ENCODE data around the gene IER5. TPM values are rescaled to one million over a fixed set of nuclear protein-coding genes. Genes with fewer than 3 reads are reported as not detected.

Gene IER5
- total RNA-seq, 1 donor from 2014 or later = 9.9 TPM

DNA sequence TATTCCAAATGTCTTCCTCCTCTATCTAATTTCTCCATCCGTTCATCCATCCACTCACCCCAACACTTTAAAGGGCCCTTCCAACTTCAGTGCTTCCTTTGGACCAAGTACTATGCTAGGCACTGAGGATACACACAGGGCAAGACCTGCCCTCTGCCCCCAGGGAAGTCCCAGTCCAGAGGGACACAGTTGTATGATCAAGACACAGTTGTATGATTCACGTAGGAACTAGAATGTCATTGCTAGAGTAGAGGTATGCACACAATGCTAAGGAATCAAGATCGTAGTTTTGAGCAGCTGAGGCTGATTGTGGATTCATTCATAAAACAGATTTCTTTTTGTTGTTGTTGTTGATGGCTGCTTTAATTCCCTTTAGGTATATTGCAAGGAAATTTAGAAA, 11.6 kb upstream of the IER5 start:
- no peak for DNase-seq (ENCODE audit: low spot score)

DNA sequence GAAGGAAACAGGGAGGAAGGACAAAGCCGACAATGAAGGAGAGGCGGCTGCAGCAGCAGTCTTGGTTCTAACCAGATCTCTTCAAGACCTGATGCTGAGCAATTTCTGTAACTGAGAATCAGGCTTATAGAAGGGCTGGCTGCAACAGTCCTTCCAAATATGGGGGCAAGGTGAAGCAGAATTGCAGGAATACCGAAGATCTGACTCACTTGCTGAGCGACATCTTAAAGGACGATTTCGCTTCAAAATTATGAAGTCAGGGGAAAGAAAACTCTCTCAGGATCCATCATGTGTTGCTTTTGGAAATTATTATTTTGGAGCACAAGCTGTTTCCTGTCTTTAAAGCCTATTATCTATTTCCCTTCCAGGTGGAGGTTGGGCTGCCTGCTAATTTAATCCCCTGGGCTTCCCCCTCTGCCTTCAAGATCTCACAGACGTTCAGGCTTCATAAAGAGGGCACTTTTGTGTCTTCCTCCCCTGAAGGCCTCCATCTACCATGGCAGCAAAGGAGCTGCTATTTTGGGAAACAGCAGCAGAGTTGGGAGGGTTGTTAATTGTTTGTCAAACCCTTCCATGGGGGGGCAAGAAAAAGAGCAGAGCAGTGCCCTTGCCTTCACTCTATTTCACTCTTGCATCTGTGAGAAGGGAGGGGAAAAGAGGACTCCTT, 10.8 kb upstream of the IER5 start:
- DNase-seq (ENCODE audit: low spot score) = no peak

DNA sequence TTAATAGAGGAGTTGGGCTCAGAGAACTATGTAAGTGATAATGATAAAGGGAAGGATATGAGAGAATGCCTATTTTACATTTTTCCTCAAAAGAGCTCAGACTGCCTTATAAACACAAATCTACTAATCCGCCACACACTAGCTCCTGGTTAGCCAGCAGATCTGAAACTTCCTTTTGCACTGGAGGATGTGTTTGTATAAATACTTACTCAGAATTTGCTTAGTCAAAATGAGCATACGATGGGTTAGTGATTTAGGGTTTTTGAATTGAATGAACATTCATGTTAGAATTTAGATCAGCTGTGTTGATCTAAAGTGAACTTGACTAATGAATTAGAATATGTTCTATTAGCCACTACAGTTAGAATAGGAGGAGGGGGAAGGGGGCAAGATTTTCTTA, 9.1 kb upstream of the IER5 start:
- no peak for DNase-seq (ENCODE audit: low spot score)

DNA sequence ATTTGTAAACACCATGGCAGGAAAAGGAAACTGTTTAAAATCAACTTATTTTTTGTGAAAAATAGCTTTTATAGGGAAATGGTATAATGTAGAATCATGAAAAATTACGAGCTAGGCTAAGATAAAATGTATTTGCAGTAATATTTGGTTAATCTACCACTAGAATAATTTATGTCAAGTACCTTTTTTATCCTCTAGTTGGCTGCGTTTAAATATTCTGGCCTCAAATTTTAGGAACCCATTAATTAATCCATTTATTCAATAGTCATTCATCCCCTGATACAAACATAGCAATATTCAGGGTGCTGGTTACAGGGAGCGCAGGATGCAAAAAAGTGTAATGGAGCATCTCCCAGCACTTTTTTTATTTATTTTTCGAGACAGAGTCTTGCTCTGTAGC, 8.6 kb upstream of the IER5 start:
- DNase-seq (ENCODE audit: low spot score) = no peak

DNA sequence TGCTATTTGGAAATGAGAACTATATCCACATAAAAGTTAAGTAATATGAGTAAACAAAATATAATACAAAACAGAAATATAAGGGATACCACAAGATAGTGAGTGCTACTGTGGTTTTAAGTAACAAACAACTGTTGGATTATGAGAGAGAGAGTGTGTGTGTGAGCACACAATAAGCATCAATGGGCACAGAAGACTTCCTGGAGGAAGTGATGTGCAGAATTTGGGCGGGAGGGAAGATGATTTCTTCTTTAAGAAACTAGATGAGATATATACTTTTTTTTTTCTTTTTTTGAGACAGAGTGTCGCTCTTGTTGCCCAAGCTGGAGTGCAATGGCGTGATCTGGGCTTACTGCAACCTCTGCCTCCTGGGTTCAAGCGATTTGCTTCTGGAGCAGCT, 7.9 kb upstream of the IER5 start:
- DNase-seq (ENCODE audit: low spot score) = no peak

DNA sequence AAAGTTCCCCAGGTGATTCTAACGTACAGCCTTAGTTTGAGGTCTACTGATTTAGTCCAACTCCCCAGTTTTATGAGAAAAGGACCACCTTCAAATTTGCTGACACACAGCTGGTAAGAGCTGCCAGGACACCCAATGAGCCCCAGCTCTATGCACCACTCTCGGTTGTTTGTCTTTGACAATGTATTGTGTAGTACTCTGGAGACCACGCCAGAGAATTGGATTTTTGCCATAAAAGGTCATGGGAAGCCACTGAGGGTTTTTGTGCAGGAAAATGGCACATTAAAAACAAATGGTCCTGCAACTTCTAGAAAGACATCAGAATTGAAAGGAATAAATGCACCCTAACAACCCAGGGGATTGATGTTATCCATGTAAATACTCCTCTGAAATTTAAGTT, 7.1 kb upstream of the IER5 start:
- DNase-seq (ENCODE audit: low spot score) = no peak

DNA sequence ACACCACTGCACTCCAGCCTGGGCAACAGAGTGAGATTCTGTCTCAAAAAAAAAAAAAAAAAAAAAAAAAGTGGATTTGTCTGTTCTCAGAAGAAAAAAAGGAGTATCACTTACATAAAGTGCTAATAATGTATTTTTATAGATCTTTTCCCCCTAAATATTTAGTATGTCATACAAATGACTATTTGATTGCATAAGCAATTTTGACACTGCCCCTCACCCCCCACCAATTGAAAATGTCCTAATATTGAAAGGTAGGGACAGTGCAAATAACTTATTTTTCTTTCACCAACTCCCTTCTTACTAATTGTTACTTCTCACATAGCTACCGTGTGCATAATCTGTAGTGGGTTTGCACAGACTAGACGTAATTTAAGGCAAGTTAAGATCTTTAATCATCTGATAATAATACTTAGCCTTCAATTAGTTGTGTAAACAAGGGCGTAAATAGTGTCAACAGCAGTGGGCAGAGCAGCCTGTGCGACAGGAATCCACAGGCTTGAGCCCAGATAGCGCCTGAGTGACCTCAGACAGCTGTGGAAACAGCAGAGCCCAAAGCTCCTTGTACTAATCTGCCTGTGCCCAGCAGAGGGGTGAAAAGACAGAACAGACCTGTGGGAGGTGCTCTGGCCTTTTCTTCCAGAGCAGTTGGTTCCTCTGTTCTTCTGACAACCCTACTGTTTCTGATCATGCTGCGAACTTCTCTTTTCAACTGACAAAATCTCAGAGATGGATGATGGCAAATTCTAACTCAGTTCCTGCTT, 4.5 kb upstream of the IER5 start:
- no peak for DNase-seq (ENCODE audit: low spot score)

DNA sequence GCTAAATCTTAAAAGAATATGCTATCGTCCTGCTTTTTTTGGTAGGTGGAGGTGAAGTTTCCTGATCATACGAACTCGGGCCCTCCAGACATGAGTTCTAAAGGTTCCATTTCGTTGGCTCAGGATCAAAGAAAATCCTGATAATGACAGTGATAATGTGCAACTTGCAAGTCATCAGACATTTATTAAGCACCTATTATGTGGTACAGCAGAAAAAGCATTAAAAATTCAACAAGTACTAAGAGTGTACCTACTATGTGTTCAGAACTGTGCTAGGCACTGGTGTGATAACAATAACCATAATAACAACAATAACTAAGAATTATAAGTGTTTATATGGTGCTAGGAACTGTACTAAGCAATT, 3.9 kb upstream of the IER5 start:
- no peak for DNase-seq (ENCODE audit: low spot score)

DNA sequence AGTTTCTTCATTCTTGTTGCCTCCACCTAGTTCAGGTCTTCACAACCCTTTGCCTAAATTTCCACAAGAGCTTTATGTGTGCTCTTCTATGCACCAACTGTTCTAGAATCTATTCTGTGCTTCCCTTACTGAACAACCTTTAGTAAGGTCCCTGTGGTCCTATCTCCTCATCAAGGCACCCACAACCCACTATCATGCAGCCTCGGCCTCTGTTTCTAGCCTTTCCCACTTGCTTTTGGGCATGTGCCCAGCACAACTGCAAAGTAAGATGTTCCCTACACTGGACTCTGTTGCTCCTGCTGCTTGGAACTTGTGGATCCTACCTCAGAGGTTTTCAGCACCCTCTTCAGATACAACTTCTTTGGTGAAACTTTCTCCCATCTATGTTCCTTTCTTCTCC, 2.4 kb upstream of the IER5 start:
- DNase-seq (ENCODE audit: low spot score) = no peak

DNA sequence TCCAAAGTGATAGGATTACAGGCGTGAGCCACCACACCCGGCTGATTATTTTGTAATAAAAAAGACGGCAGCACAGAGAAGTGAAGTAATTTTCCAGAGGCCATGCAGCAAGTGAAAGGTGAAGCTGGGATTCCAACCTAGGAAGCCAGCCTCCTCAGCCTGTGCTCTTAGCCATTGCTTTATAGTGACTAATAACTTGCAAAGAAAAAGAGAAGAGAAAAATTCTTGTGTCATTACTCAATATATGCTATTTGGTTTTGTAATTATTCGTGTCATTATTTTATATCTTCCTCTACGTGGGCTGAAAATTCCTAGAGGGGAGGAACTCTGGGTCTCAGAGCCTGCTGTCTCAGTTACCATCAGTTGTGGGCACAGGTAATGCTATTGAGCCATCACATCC, 1.6 kb upstream of the IER5 start:
- DNase-seq (ENCODE audit: low spot score) = no peak

DNA sequence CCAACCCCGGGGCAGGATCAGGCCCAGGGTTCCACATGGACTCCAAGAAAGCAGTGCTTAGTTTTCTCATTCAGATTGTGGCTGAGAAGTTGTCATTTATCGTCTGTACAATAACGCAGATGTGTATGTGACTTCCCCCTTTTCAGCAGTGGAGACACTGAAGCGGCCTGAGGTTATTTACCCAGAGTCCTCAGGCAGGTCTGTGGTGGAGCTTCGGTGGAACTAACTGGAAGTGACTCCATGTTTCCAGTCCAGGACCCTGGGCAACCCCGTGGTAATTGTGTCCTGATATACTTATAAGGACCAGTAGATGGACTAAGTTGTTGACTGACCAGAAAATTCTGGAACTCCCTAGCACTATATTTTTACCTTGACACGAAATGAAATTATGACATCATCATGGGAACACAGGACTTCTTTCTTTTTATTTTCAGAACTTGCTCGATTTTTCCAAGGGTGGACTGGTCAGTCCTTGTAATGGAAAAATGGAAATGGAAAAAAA, 1.0 kb upstream of the IER5 start:
- no peak for DNase-seq (ENCODE audit: low spot score)

DNA sequence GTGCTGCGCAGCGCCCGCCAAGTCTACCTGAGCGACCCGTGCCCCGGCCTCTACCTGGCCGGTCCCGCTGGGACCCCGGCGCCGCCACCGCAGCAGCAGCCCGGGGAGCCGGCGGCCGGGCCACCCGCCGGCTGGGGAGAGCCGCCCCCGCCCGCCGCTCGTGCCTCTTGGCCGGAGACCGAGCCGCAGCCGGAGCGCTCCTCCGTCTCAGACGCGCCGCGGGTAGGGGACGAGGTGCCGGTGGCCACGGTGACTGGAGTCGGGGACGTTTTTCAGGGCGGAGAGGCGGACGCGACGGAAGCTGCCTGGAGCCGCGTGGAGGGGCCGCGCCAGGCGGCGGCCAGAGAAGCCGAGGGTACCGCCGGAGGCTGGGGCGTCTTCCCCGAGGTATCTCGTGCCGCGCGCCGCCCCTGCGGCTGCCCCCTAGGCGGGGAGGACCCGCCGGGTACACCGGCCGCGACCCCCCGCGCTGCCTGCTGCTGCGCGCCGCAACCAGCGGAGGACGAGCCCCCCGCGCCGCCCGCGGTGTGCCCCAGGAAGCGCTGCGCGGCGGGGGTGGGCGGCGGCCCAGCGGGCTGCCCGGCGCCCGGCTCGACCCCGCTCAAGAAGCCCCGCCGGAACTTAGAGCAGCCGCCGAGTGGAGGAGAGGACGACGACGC, 646 bp downstream of the IER5 start:
- DNase-seq (ENCODE audit: low spot score) = no peak

DNA sequence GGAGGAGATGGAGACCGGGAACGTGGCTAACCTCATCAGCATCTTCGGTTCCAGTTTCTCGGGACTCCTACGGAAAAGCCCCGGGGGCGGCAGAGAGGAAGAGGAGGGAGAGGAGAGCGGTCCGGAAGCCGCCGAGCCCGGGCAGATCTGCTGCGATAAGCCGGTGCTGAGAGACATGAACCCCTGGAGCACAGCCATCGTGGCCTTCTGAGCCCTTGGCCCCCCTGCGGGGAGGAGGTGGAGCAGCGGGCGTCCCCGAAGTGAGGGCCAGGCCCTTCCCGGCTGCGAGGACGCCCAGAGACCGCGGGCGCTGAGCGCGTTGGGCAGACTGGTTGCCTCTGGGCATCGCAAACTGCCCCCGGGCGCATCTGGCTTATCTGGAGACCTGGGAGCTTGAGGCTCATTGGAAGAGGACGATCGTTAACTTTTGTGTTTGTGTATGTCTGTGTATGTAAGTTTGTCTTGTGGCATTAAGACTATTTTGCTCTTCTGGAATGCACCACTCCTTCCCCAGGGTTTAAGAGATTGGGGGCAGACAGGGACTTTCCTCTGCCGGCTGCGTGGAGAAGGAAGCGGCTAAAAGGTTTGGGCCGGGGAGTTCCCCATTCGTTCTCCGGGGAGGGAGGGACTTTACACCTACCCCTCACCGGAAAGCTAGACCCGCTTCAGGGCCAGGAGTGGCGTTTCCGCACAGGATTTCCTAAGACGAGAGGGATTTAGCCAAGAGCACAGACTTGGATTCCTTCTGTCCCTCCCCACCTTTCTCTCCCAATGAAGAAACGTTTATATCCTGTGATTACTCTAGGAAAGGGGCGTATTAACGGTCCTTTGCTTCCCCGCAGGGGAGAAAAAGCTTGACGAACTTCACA, 1.4 kb downstream of the IER5 start:
- peak; percentile 92 for DNase-seq (ENCODE audit: low spot score)

DNA sequence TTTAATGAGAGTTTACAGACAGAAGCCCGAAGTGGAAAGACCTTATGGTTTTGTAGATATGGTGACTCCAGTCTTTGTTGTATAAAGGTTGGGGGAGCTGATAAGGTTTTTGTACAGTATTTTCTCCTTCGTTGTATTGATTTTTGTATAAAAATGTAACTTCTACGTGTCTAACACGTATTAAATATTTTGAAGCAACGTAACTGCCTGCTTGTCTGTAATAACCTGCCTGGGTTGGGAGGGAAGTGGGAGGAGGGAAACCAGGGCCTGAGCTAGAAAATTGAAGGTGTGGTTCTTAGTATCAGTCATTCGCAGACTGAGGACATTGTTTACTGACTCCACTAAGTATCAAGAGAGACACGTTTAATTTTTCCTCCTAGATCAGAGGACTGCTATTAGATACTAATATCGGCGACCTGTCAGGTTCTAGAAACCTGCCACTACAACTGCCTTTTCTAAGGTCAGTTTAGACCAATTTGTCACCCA, 2.2 kb downstream of the IER5 start:
- no peak for DNase-seq (ENCODE audit: low spot score)

DNA sequence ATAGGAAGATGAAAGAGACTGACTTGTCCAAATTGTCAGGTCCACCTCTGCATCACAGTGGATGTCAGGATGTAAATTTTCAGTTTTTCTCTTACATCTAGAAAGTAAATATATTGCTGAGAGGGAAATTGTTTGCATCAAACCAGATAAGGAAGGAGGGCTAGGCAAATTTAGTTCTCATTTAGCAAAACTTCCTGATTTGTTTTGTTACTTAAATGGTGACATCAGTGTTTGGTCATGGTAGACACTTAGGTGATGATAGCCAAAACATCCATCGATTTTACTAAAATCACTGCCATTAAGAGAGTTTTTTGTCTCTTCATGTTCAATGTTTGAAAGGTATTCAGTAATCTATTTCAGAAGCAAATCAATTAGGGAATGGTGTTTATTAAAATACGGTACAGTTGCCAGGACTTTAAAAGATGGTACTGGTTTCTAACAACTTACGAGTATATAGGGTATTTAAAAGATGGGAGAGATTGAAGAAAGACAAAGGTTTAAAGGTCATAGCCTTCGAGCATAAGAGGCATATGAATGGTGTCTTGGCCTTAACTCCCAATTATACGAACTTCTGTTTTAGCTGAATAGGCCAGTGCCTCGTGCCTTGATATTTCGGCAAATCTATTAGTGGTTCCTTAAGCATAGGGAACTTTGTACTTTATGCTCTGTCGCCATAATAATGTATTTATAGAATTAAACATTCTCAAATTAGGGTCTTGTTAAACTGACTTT, 3.0 kb downstream of the IER5 start:
- DNase-seq (ENCODE audit: low spot score) = no peak

DNA sequence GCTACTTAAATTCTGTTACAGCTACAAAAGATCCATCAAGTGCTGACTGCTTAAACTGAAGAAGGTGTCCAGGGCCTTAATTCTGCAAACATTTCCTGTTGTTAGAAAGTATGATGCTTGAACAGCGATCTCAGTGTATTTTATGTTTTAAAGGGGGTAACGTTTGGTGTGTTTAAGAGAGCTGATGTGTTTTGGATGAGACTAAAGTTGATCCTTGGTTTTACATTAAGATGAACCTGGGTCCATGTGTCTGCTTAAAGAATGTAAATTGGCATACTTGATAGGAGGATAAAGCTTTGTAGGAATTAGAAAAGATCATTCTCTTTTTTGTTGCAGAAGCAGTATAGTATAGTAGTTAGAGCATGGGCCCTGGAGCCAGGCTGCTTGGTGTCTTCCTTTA, 3.6 kb downstream of the IER5 start:
- DNase-seq (ENCODE audit: low spot score) = no peak

DNA sequence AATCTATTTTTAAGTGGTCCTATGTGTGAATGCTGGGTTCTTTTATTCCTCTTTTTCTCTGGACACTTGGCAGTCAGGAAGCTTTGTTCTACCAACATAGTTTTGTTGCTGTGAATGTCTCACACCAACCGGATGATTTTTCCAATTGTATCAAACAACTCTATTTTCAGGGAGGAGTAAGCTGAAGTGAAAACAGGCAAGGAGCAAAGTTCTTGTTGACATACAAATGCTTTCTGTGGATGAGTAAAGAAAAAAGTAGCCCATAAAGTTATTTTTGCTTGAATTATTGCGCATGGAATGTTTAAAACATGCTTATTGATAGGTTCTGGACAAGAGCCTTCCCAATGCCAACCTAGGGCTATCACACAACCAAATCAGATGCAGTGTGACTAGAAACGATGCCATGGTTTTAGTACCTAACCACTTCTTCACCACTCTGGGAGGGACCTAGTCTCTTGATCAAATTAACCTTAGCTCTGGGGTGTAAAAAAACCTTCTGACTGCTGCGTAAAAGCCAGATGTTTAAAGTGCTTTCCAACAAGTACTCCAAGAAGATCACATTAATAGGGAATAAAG, 4.5 kb downstream of the IER5 start:
- DNase-seq (ENCODE audit: low spot score) = no peak

DNA sequence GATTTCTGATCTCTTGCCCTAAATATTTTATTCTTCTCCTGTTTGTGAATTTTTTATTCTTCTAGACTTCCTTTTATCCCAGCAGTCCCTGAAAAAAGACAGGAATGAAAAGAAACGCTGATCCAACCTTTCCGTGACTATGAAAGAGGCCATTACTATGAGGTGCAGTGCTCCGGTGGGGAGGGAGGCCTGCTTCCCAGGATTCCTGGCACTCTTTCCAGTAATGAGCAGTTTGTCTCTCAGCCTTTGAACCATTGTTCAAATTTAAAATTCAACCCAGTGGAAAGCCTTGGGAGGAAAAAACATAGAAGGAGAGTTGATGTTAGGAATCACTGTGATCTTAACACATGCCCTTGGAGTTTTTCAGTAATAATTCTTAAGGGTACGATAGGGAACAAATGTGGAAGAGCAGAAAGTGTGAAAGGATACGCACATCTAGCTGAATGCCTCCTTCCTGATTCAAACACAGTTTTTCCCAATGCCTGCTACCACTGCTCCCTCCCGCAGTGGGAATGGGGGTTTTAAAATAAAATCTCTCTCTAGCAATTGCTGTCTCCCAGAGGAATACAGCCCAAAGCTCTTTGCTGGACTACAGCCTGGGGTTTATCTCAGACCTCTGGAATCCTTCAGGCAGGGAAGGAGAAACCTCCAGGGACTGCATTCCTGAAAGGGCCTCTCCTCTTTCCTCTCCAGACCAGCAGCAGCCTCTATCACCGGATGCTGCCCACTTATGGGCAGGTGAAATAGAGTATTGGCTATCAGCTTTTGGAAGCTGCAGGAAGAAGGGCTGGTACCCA, 6.1 kb downstream of the IER5 start:
- no peak for DNase-seq (ENCODE audit: low spot score)

DNA sequence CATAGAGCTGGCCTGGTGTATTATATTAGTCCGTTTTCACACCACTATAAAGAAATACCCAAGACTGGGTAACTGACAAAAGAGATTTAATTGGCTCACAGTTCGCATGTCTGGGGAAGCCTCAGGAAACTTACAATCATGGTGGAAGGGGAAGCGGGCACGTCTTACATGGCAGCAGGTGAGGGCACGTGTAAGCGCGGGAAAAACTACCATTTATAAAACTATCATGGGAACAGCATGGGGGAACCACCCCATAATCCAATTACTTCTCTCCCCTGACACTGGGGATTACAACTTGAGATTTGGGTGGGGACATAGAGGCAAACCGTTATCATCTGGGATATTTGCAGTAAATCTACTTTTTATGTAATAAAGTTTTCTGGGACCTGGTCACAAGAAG, 6.8 kb downstream of the IER5 start:
- no peak for DNase-seq (ENCODE audit: low spot score)

Data from mesenteric fat pad (tissue), 1 donor.